ENCODE measurements around the gene SGSH.
"Not testable (repeated sequence)": the region's sequence is repeated elsewhere in the genome, so short reads cannot be mapped to it uniquely, and the experiment has no call there.

SGSH gene

DNA sequence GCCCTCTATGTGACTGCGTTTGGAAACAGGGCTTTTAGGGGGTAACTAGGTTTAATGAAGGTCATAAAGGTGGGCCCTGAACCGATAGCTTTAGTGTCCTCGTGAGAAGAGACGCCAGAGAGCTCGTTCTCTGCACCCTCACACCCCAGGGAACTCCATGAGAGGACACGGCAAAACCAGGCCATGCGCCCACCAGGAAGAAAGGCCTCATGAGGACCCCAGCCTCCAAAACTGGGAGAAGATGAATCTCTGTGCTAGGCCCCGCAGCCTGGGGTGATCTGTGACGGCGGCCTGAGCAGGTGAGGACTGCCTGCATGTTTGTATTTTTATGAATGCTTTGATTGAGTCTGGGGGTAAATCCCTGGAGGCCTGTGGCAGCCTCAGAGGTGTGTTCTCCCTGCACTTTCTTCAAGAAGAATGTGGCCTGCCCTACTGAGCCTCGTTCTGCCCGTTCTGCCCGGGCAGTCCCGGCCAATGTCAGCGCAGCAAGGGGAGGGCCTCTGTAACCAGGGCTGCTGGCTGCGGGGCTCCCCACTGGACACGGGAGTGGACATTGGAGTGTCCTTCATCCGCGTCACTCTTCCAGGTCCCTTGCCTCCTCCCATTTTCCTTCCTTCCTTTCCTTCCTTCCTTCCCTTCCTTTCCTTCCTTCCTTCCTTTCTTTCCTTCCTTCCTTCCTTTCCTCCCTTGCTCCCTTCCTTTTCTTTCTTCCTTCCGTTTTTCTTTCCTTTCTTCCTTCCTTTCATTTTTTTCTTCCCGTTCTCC lies 33.7 kb upstream of the SGSH start:
- no peak for DNase-seq

DNA sequence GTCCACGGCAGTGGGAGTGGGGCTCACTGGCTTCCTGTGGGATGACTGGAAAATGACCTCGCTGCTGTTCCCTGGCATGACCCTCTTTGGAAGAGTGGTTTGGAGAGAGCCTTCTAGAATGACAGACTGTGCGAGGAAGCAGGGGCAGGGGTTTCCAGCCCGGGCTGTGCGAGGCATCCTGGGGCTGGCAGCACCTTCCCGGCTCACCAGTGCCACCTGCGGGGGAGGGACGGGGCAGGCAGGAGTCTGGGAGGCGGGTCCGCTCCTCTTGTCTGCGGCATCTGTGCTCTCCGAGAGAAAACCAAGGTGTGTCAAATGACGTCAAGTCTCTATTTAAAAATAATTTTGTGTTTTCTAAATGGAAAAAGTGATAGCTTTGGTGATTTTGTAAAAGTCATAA lies 32.7 kb upstream of the SGSH start:
- DNase-seq = peak; percentile 54

DNA sequence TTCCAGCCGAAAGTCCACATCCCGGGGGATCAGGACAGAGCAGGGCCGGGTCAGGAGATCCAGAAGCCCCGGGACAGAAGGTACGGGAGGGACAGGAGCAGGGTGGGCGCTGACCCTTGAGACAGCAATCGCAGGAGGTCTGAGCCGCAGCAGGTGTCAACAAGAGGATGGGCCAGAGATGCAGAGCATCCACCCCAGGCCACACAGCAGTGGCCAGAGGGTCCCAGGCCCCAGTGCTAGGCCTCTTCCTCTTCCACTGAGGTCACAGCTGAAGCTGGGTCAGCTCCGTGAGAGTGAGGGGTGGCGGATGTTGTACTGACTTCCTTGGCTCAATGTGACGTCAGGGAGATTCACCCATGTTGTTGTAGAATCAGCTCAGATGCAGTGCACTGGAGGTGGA lies 31.8 kb upstream of the SGSH start:
- DNase-seq = no peak

DNA sequence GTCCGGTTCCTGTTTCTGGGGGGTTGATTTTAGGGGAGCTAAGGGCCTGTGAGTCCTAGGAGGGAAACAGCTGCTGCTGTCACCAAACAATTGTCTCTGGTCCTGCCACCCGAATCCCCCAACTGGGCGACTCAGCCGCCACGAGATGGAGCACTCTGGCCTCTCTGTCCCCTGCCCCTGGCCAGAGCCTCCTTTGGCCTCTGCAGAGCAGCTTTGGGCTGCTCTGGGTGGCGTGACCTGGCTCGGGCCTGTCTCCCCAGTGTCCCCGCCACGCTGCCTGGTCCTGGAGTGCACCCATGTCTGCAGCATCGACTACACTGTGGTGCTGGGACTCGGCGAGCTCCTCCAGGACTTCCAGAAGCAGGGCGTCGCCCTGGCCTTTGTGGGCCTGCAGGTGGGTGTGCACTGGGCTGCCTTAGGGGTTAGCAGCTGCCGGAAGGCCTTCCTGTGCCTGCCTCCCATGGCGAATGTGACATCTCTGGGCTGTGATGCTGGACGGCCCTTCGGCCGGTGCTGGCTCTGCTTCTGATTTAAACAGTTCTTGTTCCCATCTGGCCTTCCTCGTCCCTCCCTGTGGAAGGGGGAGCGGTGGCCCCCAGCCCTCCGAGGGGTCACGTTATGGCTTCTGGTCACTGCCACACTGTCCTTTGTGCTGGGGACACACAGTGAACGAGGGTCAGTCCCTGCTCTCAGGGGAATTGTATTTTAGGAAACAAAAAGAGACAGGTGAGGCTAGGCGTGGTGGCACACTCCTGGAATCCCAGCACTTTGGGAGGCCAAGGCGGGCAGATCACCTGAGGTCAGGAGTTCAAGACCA lies 29.0 kb upstream of the SGSH start:
- no peak for DNase-seq

DNA sequence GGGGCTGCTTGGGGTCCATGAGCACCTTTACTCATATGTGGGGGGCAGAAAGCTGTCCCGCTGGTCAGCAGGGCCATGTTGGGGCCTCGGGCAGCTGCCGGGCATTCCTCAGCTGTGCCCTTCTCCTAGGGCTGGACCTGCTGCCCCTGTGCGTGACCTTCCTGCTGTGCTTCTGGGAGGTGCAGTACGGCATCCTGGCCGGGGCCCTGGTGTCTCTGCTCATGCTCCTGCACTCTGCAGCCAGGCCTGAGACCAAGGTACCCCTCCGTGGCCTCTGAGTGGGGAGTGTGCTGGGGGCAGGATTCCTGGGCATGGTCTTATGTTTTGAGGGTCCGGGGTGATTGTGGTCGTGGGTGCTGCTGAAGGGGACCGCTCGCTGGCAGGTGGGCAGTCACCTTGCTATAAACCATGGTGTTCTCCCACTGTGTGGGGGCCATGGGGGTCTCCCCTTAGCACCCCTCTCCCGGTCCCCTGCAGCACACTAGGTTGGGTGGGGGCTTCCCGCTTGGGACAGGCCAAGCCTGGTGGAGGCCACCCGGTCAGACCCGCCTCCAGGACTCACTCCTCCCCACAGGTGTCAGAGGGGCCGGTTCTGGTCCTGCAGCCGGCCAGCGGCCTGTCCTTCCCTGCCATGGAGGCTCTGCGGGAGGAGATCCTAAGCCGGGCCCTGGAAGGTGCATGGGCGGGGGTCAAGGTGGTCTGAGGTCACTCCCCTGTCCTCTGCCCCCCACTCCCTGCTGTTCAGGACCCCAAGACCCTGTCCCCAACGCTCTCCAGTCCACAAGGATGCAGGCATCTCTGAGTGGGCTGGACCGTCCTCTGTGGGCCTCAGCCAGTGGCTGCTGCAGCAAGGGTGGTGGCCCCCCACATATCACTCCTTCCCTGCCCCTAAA lies 28.1 kb upstream of the SGSH start:
- DNase-seq = no peak

DNA sequence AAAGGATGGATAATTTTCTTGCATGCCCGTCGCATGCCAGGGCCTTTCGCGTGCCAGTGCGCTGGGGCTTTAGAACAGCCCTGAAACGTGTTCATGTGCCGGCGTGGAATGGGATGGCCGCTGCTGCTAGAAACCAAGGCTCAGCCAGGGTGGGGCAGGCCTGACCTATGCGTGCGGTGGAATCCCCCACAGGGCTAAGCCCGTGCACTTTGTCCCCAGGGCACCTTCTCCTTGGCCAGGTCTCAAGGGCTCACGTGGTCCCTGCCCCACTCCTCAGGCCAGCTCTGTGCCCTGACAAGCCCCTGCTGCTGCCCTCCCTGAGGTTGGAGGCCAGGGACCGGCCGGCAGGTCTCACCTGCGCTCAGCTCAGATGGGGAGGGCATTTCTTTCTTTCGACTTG lies 27.4 kb upstream of the SGSH start:
- no peak for DNase-seq

DNA sequence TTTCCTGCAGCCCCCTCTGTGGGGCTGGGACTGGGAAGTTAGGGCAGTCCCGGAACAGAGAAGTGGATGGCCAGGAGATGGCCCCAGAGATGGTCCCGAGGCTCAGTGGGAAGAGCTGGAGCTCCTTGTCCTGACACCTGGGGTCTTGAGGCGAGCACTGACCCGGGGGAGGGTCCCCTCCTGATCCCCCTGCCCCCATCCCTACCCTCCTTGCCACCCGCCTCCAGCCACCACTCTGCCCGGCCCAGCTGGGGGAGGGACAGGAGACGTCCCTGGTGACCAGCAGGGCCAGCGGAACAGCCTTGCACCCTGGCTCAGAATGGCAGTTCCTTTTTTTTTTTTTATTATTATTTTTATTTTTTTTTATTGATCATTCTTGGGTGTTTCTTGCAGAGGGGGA lies 26.6 kb upstream of the SGSH start:
- DNase-seq = no peak

DNA sequence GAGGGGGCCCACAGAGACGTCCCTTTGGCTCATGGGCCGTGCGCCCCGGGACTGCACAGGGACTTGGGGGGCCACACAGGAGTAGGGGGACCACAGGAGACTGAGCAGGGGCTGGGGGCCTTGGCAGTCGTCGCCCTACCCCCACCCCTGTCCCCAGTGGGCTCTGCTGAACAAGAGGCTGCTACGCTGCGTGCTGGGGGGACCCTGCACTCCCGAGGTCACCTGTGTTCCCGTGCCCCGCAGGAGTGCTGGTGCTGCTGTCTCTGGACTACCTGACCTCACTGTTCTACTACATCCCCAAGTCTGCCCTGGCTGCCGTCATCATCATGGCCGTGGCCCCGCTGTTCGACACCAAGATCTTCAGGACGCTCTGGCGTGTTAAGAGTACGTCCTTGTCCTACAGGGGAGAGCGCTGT lies 26.1 kb upstream of the SGSH start:
- DNase-seq = no peak

DNA sequence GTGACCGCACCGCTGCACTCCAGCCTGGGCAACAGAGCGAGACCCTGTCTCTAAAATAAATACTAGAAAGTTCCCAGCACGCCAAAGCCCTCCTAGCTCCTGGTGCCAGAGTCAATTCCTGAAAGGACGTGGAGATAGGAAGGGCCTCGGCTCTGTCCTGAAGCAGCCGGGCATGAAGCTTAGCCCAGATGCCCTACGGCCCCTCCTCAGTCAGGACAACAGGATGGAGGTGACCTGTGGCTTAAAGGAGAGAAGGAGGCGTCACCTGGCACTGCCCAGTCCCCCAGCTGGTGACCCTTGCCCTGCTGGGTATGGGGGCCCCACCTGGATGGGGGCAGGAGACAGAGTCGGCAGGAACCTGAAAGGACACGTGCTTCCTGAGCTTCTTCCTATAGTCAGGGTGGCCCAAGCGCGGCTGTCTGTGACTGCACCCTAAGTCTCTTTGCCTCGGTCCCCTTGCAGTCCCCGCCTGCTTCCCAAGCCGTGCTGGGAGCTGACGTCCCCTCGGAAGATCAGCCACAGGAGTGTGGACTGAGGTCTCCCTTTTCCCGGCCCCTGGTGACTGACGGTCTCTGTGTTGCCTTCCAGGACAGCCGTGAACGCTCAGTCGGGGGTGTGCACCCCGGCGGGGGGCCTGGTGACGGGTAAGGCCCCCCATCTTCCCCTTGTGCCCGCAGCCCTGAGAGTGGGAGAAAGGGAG lies 25.6 kb upstream of the SGSH start:
- no peak for DNase-seq

DNA sequence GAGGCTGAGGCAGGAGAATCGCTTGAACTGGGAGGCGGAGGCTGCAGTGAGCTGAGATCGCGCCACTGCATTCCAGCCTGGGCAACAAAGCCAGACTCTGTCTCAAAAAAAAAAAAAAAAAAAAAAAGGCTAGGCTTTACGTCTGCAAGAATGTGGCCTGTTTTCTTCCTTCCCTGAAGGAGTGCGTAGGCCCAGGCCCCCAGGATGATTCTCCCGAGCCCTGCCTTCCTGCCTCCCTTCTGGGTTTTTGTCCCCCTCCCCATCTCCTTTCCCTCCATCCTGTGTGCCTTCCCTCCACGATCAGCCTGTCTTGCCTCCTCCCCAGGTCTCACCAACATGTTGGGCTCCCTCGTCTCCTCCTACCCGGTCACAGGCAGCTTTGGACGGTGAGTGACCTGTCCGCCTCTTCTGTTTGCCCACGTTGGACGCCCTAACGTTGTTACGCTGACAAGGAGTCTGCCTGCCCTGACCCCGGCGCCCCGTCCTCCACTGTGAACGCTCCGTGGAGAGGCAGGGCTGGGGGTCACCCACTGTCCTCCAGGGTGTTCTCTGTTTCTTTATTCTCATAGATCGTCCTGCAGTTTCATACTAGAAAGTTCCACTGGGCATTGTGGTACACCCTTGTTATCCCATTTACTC lies 24.9 kb upstream of the SGSH start:
- DNase-seq = no peak

DNA sequence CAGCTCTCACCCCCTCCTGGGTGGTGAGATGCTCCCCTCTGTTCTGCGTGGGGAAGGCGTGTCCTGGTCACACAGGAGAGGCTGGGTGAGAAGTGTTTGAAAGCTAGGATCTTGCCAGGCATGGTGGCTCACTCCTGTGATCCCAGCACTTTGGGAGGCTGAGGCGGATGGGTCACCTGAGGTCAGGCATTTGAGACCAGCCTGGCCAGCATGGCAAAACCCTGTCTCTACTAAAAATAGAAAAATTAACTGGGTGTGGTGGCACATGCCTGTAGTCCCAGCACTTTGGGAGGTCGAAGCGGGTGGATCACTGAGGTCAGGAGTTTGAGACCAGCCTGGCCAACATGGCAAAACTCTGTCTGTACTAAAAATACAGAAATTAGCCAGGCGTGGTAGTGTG lies 24.3 kb upstream of the SGSH start:
- not testable (repeated sequence) for DNase-seq

DNA sequence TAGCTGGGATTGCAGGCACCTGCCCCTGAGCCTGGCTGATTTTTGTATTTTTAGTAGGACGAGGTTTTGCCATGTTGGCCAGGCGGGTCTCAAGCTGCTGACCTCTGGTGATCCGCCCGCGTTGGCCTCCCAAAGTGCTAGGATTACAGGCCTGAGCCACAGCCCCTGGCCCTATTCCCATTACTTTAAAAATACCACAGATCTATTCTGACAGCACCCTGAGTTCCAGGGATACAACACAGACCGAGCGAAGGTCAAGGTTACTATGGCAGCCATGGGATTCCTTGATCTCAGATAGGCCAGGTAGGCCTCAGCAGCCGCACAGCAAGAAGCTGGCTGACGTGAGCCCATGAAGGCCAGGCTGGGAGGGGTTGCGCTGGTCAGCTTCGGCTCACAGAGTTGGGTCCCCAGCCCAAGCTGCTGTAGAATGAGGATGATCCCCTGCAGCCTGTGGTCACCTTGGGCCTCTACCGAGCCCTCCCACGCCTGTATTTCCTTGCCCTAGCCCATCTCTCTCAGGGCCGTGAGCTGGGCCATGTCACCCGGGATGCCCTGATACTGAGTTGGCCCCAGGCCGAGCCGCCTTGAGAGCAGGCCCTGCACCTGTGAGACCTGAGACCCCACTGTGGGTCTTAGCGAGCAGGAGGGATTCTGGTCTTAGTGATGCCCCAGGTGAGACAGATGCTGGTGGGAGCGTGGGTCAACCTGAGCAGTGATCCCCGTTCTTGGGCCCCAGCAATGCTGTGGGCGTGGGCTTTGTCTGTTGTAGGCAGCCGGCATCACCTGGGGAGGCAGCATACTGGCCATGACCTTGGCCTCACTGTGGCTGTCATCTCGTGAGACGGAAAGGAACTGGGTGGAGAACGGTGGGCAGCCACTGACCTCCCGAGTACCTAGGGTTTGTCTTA lies 23.6 kb upstream of the SGSH start:
- no peak for DNase-seq

DNA sequence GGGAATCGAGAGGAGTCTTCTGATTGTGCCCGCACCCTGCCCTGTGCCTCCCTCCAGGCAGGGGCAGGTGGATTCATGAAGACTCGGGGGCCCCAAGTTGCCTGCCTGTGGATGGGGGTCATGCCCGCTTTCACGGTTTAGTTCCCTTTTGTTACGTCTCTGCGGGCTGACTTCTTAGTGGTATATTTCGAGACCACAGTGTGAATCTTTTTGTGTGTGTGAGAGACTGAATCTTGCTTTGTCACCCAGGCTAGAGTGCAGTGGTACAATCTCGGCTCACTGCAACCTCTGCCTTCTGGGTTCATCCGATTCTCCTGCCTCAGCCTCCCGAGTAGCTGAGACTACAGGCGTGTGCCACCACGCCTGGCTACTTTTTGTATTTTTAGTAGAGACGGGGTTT lies 22.4 kb upstream of the SGSH start:
- no peak for DNase-seq

DNA sequence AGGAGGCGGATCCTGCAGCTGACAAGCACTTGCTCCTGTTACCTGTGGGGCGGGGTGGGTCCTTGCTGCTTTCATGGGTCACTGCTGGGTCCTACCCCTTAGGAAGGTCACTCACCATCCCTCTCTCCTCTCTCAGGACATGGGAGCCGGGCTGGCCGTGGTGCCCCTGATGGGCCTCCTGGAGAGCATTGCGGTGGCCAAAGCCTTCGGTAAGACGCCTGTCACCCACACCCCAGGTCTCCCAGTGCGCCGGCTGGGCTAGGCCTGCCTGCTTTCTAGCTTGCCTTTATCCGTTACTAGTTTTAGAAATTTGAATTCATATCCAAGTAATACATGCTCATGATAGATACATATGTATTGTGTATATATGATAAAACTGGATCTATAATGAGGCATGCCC lies 17.3 kb upstream of the SGSH start:
- DNase-seq = no peak

DNA sequence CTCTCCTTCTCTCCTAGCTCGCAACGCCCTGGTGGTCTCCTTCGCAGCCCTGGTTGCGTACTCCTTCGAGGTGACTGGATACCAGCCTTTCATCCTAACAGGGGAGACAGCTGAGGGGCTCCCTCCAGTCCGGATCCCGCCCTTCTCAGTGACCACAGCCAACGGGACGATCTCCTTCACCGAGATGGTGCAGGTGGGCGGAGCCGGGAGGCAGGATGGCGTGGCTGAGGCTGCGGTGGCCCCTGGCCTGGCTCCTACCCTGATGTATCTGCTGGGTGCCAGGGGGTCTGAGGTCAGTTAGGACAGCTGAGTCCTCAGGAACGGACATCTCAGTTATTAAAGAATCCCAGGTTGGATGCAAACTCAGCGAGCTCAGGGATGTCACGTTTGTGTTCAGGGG lies 16.8 kb upstream of the SGSH start:
- no peak for DNase-seq

DNA sequence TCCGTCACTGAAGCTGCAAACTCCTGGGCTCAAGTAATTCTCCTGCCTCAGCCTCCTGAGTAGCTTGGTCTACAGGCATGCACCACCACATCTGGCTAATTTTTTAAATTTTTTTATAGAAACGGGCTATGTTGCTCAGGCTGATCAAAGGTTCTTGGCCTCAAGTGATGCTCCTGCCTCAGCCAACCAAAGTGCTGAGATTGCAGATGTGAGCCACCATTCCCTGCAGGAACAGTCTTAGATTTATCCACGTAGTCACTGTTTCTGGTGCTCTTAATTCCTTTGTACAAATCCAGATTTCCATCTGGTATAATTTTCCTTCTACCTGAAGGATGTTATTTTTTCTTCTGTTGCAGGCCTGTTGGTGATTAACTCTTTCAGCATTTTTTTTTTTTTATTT lies 13.1 kb upstream of the SGSH start:
- DNase-seq = no peak

DNA sequence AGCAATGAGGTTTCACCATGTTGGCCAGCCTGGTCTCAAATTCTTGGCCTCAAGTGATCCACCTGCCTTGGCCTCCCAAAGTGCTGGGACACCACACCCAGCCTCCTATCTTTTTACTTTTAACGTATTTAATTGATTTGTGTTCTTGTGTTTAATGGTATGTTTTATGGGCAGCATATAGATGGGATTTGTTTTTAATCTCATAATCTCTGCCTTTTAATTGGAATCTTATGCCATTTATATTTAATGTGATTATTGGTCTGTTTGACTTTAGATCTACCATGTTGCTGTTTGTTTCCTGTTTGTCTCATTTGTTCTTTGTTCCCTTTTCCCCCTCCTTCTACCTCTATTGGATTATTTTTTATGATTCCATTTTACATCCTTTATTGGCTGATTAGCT lies 12.3 kb upstream of the SGSH start:
- DNase-seq = no peak

DNA sequence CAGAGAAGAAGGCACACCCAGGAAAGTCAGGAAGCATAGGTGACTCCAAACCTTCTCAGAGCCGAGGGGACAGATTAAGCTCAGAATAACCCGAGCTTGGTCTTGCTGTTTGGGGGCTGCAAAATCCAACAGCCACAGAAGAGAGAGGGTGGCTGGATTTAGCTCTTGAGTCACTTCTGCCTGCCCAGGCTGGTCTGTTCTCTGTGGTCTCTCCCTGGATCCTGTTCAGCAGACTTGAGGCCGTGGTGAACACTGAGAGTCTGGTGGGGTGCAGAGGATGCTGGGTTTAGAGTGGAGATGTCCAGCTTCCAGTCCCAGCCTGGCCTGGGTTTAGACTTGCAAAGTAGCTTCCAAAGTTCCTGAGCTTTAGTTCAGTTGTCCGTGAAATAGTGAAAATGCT lies 8.9 kb upstream of the SGSH start:
- no peak for DNase-seq

DNA sequence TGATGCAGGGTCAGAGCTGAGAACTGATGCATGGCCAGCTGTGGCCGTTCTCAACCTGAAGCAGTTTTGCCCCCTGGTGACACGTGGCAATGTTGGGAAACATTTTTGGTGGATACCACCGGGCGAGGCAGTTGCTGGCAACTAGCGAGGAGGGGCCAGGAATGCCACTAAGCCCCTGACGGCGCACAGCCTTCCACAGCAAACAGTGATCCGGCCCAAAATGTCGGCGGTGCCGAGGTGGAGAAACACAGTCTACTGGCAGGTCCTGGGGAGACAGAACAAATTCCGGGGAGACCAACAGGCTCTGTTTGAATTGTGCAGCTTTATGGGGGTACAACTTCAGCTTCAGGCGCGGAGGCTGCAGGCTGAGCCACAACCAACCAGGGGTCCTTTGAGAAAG lies 8.3 kb upstream of the SGSH start:
- no peak for DNase-seq

DNA sequence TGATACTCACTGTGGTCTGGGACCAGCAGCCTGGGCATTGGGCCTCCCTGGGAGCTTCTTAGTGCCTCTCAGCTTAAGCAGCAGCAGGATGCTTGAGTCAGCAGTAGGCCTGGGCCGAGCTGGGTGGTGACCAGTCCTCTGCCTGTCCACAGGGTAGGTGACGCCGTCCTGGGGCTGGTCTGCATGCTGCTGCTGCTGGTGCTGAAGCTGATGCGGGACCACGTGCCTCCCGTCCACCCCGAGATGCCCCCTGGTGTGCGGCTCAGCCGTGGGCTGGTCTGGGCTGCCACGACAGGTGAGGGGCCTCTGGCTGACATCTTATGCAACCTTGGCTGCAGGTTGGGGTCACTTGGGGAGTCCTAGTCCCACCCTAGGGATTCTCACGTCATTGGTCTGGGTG lies 7.5 kb upstream of the SGSH start:
- DNase-seq = no peak

DNA sequence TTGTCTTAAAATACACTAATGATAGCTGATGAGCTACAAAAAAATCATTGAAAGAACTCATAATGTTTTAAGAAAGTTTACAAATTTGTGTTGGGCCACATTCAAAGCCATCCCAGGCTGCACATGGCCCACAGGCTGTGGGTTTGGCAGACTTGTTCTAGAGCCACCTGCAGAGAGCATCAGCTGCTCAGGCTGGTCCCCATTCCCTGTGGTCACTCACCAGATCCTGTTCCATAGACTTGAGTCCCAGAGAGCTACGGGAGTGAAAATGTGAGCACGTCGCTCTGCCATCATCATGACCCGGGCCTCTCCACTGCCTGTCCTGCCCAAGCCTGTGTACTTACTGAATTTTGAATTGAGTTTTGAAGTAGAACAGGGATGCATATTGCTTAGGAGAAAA lies 7.0 kb upstream of the SGSH start:
- no peak for DNase-seq

All from NCI-H345 (cell line).